ENCODE data around the gene PIGQ.

PIGQ gene

DNA sequence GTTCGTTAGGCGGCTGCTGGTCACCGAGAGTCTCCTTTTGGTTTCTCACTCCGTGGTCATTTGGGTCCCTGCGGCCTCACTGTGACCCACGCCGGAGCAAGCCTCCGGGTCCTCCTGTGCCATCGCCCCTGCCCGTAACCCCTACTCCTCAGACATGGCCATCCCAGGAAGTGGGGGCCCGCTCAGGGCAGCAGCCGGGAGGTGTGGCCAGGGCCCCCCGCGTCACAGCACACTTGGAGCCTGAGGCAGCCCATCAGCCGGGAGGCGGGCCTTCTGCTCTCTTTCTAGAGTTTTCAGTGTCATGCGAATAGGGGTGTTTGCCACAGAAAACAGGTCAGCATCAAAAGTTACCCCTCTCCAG, 53.1 kb downstream of the PIGQ start:
- in situ Hi-C loops (cut with HindIII; ENCODE audit: low pct_unique_long_range_greater_than_20kb, low sequenced_read_pairs) = no loop called here
- DNase-seq (ENCODE audit: low read depth in 1 of 2, low spot score in 1 of 2) = no peak
- no peak for TF ChIP-seq JUND (IDR thresholded peaks at IDR 0.05; ENCODE audit: low read depth)

DNA sequence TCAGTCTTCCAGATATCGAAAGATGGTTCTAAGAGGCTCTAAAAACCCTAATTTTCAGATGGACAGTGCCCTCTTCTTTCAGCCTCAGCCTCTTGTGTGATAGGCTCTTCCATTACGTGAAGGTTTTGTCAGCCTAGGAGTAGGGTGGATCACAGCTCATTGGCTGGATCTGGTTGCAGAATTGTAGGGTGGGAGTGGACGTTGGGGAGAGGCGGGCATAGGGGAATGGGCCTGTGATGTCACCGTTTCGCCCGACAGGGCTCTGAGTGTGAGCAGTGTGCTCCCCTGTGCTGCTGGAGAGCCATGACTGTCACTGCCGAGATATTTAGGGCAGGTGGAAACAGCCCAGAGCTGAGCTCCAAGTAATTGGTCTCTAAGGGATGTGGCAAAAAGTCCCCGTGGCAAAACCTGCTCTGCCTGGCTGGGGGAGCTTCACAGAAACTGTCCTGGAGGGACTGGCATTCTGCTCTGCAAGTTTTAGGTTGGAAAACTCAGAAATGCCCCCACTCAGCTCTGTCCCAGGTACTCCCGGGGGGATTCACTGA, 54.8 kb downstream of the PIGQ start:
- no peak for DNase-seq (ENCODE audit: low read depth in 1 of 2, low spot score in 1 of 2)
- TF ChIP-seq JUND (IDR thresholded peaks at IDR 0.05; ENCODE audit: low read depth) = no peak
- in situ Hi-C loops (cut with HindIII; ENCODE audit: low pct_unique_long_range_greater_than_20kb, low sequenced_read_pairs) = no loop called here

DNA sequence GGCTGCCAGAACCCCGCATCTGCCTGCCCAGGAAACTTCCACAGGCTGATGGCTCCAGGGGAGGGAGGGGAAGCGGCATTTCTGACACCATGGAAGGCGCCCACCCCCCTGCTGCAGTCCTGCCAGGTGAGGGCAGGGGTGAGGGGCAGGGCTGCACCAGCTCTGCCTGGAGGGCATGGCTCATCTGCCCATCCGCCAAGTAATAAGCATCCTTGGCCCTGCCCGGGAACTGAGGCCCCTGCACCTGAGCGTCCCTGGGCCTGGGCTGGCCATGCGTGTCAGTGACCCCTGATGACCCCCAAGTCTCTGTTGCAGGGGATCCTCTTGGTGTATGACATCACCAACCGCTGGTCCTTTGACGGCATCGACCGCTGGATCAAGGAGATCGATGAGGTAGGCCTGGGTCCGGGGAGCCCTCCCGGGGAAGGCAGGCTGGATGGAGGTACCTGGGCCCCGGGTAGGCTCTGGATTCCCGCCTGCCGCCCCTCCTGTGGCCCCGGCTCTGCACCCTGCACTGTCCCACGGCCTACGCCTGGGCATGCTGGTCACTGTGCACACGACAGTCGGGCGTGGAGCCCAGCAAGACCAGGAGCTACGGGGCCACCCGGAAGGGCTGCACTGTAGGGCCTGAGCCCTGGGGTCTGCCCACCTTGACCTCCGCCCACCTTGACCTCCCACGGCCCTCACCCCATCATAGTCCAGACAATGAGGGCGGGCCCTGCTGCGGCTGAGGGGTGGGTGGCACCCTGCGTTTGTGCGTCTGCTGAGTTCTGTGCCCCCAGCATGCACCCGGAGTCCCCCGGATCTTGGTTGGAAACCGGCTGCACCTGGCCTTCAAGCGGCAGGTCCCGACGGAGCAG, 55.6 kb downstream of the PIGQ start:
- in situ Hi-C loops (cut with HindIII; ENCODE audit: low pct_unique_long_range_greater_than_20kb, low sequenced_read_pairs) = no loop called here
- no peak for TF ChIP-seq JUND (IDR thresholded peaks at IDR 0.05; ENCODE audit: low read depth)
- DNase-seq (ENCODE audit: low read depth in 1 of 2, low spot score in 1 of 2) = no peak

DNA sequence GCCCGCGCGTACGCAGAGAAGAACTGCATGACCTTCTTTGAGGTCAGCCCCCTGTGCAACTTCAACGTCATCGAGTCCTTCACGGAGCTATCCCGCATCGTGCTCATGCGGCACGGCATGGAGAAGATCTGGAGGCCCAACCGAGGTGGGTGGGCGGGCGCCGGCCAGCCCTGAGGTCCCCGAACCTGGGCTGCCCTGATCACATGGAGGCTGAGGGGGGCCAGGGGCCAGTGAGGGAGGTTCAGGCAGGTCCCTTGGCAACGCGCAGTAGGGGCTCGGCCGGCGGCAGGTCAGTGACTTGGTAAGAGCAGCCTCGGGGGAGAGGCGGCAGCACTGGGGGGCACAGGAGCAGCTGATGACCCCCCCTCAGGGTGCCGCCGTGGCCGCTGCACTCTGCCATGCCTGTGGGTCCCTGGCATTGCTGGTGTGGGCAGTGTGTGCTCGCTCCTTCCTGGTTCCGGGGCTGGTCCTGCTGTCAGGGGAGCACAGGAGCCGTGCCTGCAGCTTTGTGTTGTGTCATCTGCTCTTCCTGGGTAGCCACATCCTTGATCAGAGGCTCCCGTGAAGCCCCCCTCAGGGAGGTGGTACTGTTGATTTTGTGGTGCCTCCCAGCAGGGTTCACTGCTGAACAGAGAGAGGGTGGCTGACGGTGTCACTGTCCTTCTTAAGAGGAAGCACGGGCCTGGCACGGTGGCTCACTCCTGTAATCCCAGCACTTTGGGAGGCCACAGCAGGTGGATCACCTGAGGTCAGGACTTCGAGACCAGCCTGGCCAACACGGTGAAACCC, 56.4 kb downstream of the PIGQ start:
- in situ Hi-C loops (cut with HindIII; ENCODE audit: low pct_unique_long_range_greater_than_20kb, low sequenced_read_pairs) = no loop called here
- TF ChIP-seq JUND (IDR thresholded peaks at IDR 0.05; ENCODE audit: low read depth) = no peak
- DNase-seq (ENCODE audit: low read depth in 1 of 2, low spot score in 1 of 2) = no peak

DNA sequence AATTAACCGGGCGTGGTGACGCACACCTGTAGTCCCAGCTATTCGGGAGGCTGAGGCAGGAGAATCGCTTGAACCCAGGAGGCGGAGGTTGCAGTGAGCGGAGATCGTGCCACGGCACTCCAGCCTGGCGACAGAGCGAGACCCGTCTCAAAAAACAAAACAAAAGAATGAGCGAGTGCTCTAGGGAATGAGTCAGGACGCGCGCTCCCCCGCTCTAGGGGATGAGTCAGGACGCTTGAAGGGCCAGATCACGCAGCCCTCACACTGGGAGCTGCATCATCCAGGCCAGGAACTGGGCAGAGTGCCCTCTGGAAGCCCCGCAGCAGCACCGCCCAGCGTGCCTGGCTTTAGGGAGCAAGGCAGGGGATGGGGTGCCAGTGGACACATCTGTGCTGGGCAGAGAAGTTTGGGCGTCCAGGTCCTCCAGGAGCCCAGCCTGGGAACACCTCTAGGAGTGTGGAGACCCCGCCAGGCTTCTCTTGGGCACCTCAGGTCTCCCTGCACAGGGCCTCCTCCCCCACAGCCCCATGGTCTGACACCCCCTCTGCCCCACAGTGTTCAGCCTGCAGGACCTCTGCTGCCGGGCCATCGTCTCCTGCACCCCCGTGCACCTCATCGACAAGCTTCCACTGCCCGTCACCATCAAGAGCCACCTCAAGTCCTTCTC, 57.2 kb downstream of the PIGQ start:
- no peak for DNase-seq (ENCODE audit: low read depth in 1 of 2, low spot score in 1 of 2)
- in situ Hi-C loops (cut with HindIII; ENCODE audit: low pct_unique_long_range_greater_than_20kb, low sequenced_read_pairs) = no loop called here
- no peak for TF ChIP-seq JUND (IDR thresholded peaks at IDR 0.05; ENCODE audit: low read depth)

DNA sequence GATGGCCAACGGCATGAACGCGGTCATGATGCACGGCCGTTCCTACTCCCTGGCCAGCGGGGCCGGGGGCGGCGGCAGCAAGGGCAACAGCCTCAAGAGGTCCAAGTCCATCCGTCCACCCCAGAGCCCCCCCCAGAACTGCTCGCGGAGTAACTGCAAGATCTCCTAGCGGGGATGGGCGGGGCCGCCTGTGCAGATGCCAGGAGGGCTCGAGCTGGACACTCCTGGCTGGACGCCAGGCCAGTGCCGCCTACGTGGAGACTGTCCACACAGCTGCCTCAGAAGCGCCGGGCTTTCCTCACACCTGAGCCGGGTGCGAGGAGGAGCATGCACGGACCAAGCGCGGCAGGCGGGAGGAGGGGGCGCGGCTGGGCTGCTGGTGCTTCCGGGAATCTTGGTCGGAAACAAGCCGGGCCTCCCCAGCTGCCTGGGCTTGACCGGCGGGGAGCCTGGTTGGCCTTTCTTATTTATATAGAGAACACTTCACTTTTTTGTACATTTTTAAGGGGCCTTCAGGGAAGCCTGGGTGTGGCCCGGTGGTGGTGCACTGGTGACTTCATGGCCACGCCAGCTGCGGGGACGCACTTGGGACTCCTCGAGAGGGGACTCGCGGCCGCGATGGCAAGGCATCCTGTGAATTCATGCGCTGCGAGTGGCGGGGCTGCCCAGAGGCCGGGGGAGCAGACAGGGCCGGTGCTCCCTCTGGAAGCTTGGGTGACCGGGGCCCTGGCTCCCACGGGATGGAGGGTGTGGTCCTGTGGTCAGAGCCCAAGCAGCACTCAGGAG, 57.9 kb downstream of the PIGQ start:
- DNase-seq (ENCODE audit: low read depth in 1 of 2, low spot score in 1 of 2) = no peak
- in situ Hi-C loops (cut with HindIII; ENCODE audit: low pct_unique_long_range_greater_than_20kb, low sequenced_read_pairs) = no loop called here
- TF ChIP-seq JUND (IDR thresholded peaks at IDR 0.05; ENCODE audit: low read depth) = no peak

DNA sequence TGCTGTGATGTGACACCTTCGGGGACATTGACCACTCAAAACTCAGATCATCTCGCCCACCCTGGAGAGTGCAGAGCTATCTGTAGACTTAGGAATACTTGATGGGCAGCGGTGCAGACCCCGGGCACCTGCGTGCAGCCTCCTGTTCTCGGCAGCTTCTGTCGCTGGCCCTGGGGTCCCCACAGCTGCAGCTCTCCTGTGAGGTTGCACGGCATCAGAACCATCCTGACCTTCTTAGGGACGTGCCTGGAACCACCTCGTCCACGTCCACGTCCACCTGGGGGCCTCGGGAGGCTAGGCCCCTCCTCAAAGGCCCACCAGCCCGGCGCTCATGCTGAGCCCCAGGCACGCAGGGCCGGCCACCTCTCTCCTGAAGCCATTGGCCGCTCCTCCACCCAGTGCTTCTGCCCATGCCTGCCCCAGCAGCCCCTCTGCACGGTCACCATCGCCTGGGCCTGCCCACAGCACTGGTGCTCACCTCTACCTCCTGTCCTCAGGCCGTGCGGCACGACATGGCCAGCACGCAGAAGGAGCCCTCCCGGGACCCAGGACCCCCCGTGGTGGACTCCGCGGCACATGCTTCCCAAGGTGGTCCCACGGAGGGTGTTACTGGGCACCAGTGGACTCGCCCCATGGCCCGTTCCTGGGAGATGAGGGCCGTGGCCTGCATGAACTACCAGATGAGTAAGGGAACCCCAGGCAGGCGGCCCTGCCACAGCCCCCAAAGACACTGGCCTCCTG, 58.7 kb downstream of the PIGQ start:
- TF ChIP-seq JUND (IDR thresholded peaks at IDR 0.05; ENCODE audit: low read depth) = no peak
- in situ Hi-C loops (cut with HindIII; ENCODE audit: low pct_unique_long_range_greater_than_20kb, low sequenced_read_pairs) = no loop called here
- DNase-seq (ENCODE audit: low read depth in 1 of 2, low spot score in 1 of 2) = no peak

DNA sequence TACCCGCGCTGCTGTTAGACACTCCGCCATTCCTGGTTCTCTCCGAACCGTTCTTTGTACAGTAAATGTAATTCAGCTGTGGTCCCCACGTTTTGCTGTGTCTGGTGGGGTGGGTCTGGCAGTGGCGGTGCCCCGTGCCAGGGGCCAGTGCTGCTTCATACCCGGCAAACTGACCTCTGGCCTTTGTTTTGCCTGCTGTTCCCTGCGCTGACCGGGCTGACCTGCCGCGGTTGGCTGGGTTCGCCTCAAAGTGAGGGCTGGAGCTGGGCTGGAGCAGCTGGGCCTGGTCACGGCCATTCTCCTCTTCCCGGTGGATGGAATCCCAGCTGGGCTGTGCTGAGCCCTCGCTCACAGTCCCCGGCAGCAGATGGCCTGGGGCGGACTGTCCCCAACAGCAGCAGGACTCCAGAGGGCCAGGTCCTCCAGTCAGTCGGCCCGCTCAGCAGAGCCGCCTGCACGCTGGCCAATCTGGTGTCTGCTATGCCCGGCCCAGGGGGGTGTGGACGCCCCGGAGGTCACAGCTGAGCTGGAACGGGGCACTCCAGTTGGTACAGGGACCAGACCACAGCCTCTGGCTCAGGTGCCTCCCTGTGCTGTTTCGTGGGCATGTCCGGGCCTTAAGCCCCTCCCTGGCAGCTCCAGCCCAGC, 59.5 kb downstream of the PIGQ start:
- no peak for DNase-seq (ENCODE audit: low read depth in 1 of 2, low spot score in 1 of 2)
- in situ Hi-C loops (cut with HindIII; ENCODE audit: low pct_unique_long_range_greater_than_20kb, low sequenced_read_pairs) = no loop called here
- TF ChIP-seq JUND (IDR thresholded peaks at IDR 0.05; ENCODE audit: low read depth) = no peak

DNA sequence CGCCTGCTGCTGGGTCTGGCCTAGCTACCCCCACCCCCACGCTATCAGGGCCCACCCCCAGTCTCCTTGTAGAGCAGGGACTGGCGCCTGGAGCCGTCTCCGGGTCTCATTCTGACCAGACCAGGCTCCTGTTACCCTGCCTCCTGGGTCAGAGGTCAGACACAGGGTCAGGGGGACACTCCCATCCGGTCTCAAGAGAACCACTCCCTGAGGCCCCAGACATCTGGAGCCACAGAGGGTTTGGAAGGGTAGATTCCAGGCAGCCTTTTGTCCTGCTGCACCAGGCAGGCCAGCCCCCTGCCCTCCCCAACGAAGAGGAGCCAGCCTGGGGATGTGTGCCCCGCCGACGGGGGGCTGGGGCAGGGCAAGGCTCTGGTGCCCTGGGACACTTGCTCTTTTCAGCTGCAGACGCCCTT, 60.1 kb downstream of the PIGQ start:
- TF ChIP-seq JUND (IDR thresholded peaks at IDR 0.05; ENCODE audit: low read depth) = no peak
- no peak for DNase-seq (ENCODE audit: low read depth in 1 of 2, low spot score in 1 of 2)
- in situ Hi-C loops (cut with HindIII; ENCODE audit: low pct_unique_long_range_greater_than_20kb, low sequenced_read_pairs) = no loop called here

DNA sequence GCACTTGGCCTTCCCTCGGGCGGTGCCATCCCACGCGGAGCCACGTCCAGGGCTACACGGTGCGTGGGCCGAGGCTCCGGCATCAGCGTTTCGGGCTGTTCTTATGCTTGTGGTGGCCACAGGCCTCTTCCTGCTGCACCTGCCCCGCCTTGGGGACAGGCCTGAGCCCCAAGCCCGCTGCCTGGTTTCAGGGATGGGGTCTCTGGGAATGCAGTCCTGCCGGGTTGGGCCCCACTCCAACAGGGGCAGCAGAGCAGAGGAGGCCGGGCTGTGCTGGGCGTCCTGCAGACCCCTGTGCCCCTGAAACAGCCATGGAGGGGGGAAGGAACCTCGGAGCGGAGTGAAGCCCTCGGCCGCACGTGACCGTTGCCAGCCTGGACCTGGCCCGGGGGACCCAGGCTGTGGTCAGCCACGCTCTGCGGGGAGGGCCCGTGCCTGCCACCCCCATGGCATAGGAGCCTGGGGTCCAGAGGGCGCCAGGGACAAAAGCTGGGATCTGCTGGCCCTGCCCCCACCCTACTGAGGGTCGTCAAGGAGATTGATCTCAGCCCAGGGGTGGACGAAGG, 60.6 kb downstream of the PIGQ start:
- no peak for TF ChIP-seq JUND (IDR thresholded peaks at IDR 0.05; ENCODE audit: low read depth)
- in situ Hi-C loops (cut with HindIII; ENCODE audit: low pct_unique_long_range_greater_than_20kb, low sequenced_read_pairs) = no loop called here
- no peak for DNase-seq (ENCODE audit: low read depth in 1 of 2, low spot score in 1 of 2)

Data from T47D (cell line).